ENCODE results near the gene CACTIN.

DNA sequence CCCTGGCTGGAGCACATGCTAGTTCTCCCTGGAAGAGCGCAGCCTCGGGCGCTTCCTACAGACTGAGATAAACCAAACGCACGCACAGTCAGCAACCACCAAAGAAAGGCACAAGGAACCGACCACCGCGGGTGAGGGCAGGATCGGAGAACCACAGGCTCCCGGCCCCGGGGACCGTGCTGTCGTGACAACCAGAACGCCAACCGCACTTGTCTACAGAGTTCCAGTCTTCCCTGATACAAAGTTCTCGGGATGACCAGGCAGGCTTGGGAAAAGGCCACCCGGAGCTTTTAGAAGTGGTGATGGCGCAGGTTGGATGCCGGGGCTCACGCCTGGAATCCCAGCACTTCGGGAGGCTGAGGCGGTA lies 33.1 kb upstream of the CACTIN start:
- TF ChIP-seq CREB1 (IDR thresholded peaks at IDR 0.05; ENCODE audit: low read depth) (no peak), EGR1 (IDR thresholded peaks at IDR 0.05) (no peak), TAF1 (IDR thresholded peaks at IDR 0.05; ENCODE audit: low read depth) (no peak), CEBPB (IDR thresholded peaks at IDR 0.05) (no peak)
- TF ChIP-seq, protein P1, sequence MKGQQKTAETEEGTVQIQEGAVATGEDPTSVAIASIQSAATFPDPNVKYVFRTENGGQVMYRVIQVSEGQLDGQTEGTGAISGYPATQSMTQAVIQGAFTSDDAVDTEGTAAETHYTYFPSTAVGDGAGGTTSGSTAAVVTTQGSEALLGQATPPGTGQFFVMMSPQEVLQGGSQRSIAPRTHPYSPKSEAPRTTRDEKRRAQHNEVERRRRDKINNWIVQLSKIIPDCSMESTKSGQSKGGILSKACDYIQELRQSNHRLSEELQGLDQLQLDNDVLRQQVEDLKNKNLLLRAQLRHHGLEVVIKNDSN (IDR thresholded peaks at IDR 0.05), result no peak

All from Ishikawa (cell line).